HCT116 (cell line): ENCODE results near the gene ABHD17B. TPM values are rescaled to one million over a fixed set of nuclear protein-coding genes. Genes with fewer than 3 reads are reported as not detected.

Source experiments
- ATAC-seq: fragments of 200-7000 bp; cut with Tn5 transposase; 2 replicates; pipeline ENCODE4 v1.9.1; 2020; ENCODE audit warnings: mild to moderate bottlenecking, moderate library complexity
- BruUV-seq: library from RNA; stranded (reverse); fragments of 400-500 nt; replicated peaks from 2 replicates; lab custom pipeline; 2021; lab: Mats Ljungman, UMichigan
- CTCF ChIA-PET: fragments of 300-600 bp; sonication (Branson Sonifier 250); formaldehyde crosslinking; loops from one replicate; lab custom pipeline; 2021; ENCODE audit warnings: antibody characterized with exemption; lab: Charles Lee
- POLR2A ChIA-PET: fragments of 300-600, 350-600 bp; sonication (Branson Sonifier 250); formaldehyde crosslinking; loops from one replicate; lab custom pipeline; 2021; ENCODE audit warnings: antibody characterized with exemption; lab: Charles Lee
- RAD21 ChIA-PET, 2 experiments: fragments of 300-600 bp; sonication (Branson Sonifier 250); formaldehyde crosslinking; loops; one replicate each; lab custom pipeline; 2023; ENCODE audit warnings: low total read pairs in 2 of 2; ENCODE audit not compliant: uncharacterized antibody in 2 of 2, unreplicated experiment in 2 of 2, low non-redundant PET in 1 of 2; lab: Charles Lee
- DNase-seq: peaks from one replicate; pipeline ENCODE4 v3.0.0-alpha.2; 2010; ENCODE audit warnings: low read depth, low spot score
- H2AFZ ChIP-seq: fragments of 200-600 bp; shearing (Covaris generic), sonication (generic); 2 replicates; pipeline ENCODE4 v1.6.1; 2017; ENCODE audit warnings: low read depth, mixed run types, mixed read lengths, antibody characterized with exemption, low read length; ENCODE audit not compliant: poor library complexity, severe bottlenecking
- H3K27ac ChIP-seq: 2 replicates; pipeline ENCODE4 v1.5.1; 2012; ENCODE audit warnings: low read depth, low read length
- H3K27me3 ChIP-seq: fragments of 200-600 bp; sonication (generic); 2 replicates; pipeline ENCODE4 v1.6.1; 2016; ENCODE audit warnings: mixed run types, low read length, mixed read lengths; ENCODE audit not compliant: insufficient read depth
- H3K36me3 ChIP-seq, 2 experiments: fragments of 200-500 bp in 1 of 2; fragments of 200-600 bp in 1 of 2; sonication (Bioruptor generic) in 1 of 2; sonication (generic) in 1 of 2; 2 replicates each; pipeline versions ENCODE4 v1.5.1 to v1.6.1; 2014 to 2016; ENCODE audit warnings: low read length in 2 of 2, inconsistent platforms in 1 of 2, mixed read lengths in 1 of 2, mixed run types in 1 of 2; ENCODE audit not compliant: insufficient read depth in 2 of 2, control insufficient read depth in 1 of 2
- H3K4me1 ChIP-seq, 2 experiments: fragments of 200-600 bp in 1 of 2; sonication (generic) in 1 of 2; 2 replicates each; pipeline versions ENCODE4 v1.5.1 to v1.6.1; 2012 to 2017; ENCODE audit warnings: low read length in 2 of 2, inconsistent platforms in 1 of 2, mild to moderate bottlenecking in 1 of 2, mixed read lengths in 1 of 2, mixed run types in 1 of 2, moderate library complexity in 1 of 2; ENCODE audit not compliant: insufficient read depth in 2 of 2, control insufficient read depth in 1 of 2
- H3K4me2 ChIP-seq: fragments of 200-600 bp; sonication (generic); 2 replicates; pipeline ENCODE4 v1.6.1; 2017; ENCODE audit warnings: mixed run types, low read length, mixed read lengths
- H3K4me3 ChIP-seq, 2 experiments: fragments of 200-600 bp in 1 of 2; sonication (generic) in 1 of 2; replicated peaks in 1 of 2; 2 replicates each; pipeline ENCODE4 v1.5.1; 2011 to 2016; ENCODE audit warnings: low read length in 2 of 2, control low read depth in 1 of 2, low read depth in 1 of 2, mild to moderate bottlenecking in 1 of 2, mixed read lengths in 1 of 2, mixed run types in 1 of 2
- H3K79me2 ChIP-seq: fragments of 200-600 bp; sonication (generic); 2 replicates; pipeline ENCODE4 v1.6.1; 2017; ENCODE audit warnings: mild to moderate bottlenecking, mixed run types, low read length, moderate library complexity, mixed read lengths; ENCODE audit not compliant: insufficient read depth
- H3K9ac ChIP-seq: fragments of 200-600 bp; sonication (generic); 2 replicates; pipeline ENCODE4 v1.6.1; 2016; ENCODE audit warnings: low read length, mixed read lengths
- H3K9me2 ChIP-seq: fragments of 200-600 bp; sonication (generic), shearing (Covaris generic); 2 replicates; pipeline ENCODE4 v1.6.1; 2017; ENCODE audit warnings: mixed run types, mild to moderate bottlenecking, moderate library complexity; ENCODE audit not compliant: insufficient read depth
- H3K9me3 ChIP-seq, 2 experiments: fragments of 200-500 bp in 1 of 2; fragments of 200-600 bp in 1 of 2; sonication (Bioruptor generic) in 1 of 2; sonication (generic) in 1 of 2; 2 replicates each; pipeline ENCODE4 v1.6.1; 2014 to 2017; ENCODE audit warnings: low read length in 2 of 2, mixed read lengths in 2 of 2, inconsistent platforms in 1 of 2, low read depth in 1 of 2, mild to moderate bottlenecking in 1 of 2, mixed run types in 1 of 2, moderate library complexity in 1 of 2; ENCODE audit not compliant: control insufficient read depth in 1 of 2, insufficient read depth in 1 of 2
- H4K20me1 ChIP-seq: fragments of 200-600 bp; sonication (generic), shearing (Covaris generic); 2 replicates; pipeline ENCODE4 v1.6.1; 2017; ENCODE audit warnings: mixed run types, mild to moderate bottlenecking, moderate library complexity; ENCODE audit not compliant: insufficient read depth
- ELF1 ChIP-seq: IDR thresholded peaks from 2 replicates; pipeline ENCODE4 v1.6.1; 2012; ENCODE audit warnings: low read depth, borderline replicate concordance
- EZH2phosphoT487 ChIP-seq: fragments of 200-600 bp; IDR thresholded peaks from 2 replicates; pipeline ENCODE4 v1.6.1; 2018; ENCODE audit warnings: antibody characterized with exemption, borderline replicate concordance
- FOSL1 ChIP-seq: IDR thresholded peaks from 2 replicates; pipeline ENCODE4 v1.6.1; 2012; ENCODE audit warnings: low read depth
- RAD21 ChIP-seq: IDR thresholded peaks from 2 replicates; pipeline ENCODE4 v1.6.1; 2012; ENCODE audit warnings: low read depth, mild to moderate bottlenecking
- TCF7L2 ChIP-seq: IDR thresholded peaks from 2 replicates; pipeline ENCODE4 v1.7.0; 2011; ENCODE audit warnings: borderline replicate concordance, inconsistent platforms; ENCODE audit not compliant: insufficient read depth, insufficient read length; ENCODE audit errors: extremely low read depth
- intact Hi-C: fragments of 100-400 bp; cut with micrococcal nuclease; formaldehyde crosslinking; loops from 2 replicates; pipeline ENCODE4 v1.10.0; 2022
- total RNA-seq: library from RNA; stranded (reverse); gene quantifications from one replicate; pipeline ENCODE4 v1.2.1, GENCODE V29; 2021; ENCODE audit not compliant: unreplicated experiment
- TF ChIP-seq, protein P1 (sequence below): IDR thresholded peaks from 2 replicates; pipeline ENCODE4 v1.6.1; 2012
- TF ChIP-seq, protein P2 (sequence below): IDR thresholded peaks from 2 replicates; pipeline ENCODE4 v1.6.1; 2011; ENCODE audit warnings: mild to moderate bottlenecking, low read length, moderate library complexity; ENCODE audit not compliant: insufficient replicate concordance; ENCODE audit errors: extremely low read depth

The ABHD17B gene
- total RNA-seq, 1 experiment from 2014 or later, result 17.0 TPM

DNA sequence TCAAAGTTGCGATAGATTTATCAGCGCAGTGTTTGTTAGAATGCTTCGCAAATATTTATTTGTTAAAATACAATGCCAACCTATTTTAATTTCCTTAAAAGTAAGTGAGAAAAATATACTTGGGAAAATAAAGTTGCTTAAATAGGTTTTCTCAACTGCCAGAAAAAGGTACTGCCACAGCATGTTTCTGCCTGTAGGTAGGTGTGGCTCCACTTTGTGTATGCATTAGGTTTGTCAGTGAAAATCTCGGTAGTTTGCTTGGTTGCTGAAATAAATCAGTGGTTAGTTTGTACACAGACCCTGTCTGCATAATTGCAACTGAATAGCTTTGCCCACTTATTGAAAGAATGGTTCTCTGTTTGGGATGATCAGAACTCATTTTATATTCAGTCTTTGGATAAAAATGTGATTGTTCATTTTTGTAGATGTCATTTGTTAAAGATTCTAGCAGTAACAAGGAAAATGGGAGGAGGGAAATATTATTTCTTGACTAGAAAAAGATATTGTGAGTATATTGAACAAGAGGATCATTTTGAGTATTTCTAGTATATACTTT is 26.2 kb upstream of the ABHD17B start:
- Histone ChIP-seq H2AFZ (no peak overlapping the region), H4K20me1 (no peaks in the 10 kb centered on the region), H3K4me2 (no peak overlapping the region), H3K27ac (no peak overlapping the region), H3K27me3 (no peaks in the 10 kb centered on the region), H3K9me2 (no peaks in the 10 kb centered on the region), H3K9me3 (no peaks in the 10 kb centered on the region), H3K79me2 (peaks cover 20% of the 10 kb centered on the region), H3K9ac (no peak overlapping the region), H3K36me3 (no peaks in the 10 kb centered on the region), H3K4me1 (peaks cover 0 to 3% of the 10 kb centered on the region in 2 experiments; a peak in 1 of 4 replicates), H3K4me3 (no peak overlapping the region)
- ATAC-seq (no peak), DNase-seq (no peak)
- POLR2A ChIA-PET, result no interaction called here
- TF ChIP-seq, protein P1, sequence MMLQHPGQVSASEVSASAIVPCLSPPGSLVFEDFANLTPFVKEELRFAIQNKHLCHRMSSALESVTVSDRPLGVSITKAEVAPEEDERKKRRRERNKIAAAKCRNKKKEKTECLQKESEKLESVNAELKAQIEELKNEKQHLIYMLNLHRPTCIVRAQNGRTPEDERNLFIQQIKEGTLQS, result no peak
- TF ChIP-seq TCF7L2, result no peak
- TF ChIP-seq RAD21, result no peak
- TF ChIP-seq FOSL1, result no peak
- no peak for TF ChIP-seq ELF1
- TF ChIP-seq, protein P2, sequence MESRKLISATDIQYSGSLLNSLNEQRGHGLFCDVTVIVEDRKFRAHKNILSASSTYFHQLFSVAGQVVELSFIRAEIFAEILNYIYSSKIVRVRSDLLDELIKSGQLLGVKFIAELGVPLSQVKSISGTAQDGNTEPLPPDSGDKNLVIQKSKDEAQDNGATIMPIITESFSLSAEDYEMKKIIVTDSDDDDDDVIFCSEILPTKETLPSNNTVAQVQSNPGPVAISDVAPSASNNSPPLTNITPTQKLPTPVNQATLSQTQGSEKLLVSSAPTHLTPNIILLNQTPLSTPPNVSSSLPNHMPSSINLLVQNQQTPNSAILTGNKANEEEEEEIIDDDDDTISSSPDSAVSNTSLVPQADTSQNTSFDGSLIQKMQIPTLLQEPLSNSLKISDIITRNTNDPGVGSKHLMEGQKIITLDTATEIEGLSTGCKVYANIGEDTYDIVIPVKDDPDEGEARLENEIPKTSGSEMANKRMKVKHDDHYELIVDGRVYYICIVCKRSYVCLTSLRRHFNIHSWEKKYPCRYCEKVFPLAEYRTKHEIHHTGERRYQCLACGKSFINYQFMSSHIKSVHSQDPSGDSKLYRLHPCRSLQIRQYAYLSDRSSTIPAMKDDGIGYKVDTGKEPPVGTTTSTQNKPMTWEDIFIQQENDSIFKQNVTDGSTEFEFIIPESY, result no peak
- no peak for TF ChIP-seq EZH2phosphoT487
- intact Hi-C loops, result no loop called here
- BruUV-seq, result no TSS peak
- RAD21 ChIA-PET, result no interaction called here
- CTCF ChIA-PET, result no interaction called here
